ENCODE results near the gene HERC2.
"Not testable (repeated sequence)": the region's sequence is repeated elsewhere in the genome, so short reads cannot be mapped to it uniquely, and the experiment has no call there.

The HERC2 gene

DNA sequence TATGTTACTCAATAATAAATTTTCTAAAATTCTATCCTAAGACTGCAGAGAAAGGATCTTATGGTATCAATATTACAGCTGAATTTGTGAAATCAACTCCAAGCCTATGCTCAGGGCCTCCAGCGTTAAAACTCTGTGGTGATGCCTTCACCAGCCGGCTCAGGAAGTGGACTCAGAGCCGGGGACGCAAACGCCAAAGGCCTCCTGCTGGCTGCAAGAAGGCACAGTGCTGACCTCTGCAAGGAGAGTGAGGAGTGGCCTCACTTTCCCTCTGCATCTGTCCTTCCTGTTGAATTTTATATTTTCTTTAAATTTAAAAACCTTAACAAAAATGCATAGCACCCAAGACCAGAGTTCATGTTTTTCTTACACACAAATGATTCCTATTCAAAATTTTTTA is 48.5 kb downstream of the HERC2 start:
- DNase-seq = no peak

DNA sequence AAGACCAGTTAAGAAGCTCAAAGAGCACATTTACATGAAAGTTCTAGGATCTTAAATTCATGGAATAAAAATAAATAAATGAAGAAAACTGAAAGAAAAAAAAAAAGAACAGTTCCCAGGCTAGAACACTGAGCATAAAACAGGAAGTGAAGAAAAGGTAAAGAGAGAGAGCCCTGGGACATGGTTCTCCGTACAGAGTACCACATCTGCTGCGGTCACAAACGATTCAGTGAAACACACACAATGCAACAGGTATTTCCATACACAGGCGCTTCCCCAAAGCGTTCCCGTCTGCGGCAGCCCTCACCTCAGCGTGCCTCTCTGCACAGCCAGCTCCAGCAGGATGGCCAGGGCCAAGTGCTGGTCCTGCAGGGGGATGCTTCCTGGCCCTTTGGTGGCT is 49.4 kb downstream of the HERC2 start:
- no peak for DNase-seq

DNA sequence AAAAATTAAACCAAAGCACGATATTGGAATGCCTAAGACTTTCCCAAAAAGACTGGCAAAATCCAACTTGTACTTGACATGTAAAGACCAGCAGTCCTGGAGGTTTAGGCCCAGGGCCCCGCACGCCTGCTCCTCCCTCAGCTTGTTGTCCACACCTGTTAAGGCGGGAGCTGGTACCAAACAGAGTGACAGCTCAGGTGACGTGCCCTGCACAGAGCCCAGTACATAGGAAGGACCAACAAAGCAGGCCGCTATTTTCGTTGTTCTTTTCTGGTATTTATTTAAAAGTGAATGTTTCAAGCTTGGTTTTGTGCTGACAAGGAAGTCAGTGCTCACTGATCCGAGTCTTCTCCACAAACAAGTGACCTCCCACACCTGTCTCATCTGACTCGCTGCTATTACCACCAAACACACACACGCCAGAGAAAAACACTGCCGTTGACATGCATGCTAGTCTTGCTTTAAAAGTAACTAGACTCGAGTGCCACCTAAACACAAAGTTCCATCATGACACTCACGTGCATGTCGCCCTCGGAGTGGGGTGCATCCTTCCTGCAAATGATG is 50.2 kb downstream of the HERC2 start:
- no peak for DNase-seq

DNA sequence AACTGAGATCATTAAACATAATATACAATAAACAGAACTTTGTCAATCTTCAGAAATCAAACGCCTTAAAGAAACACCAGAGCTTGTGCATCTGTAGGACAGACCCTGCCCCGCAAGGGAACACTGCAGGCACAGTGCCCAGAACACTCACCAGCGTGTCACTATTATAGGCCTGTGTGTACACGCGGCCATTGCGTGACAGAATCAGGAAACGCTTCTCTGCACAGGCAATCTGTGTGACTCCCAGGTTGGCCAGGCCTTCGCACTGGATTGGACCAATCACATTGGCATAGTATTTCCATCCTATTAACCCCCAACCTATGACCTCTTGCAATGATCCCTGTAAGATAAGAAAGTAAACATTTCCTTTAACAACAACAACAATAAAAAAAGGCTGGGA is 52.9 kb downstream of the HERC2 start:
- no peak for DNase-seq

DNA sequence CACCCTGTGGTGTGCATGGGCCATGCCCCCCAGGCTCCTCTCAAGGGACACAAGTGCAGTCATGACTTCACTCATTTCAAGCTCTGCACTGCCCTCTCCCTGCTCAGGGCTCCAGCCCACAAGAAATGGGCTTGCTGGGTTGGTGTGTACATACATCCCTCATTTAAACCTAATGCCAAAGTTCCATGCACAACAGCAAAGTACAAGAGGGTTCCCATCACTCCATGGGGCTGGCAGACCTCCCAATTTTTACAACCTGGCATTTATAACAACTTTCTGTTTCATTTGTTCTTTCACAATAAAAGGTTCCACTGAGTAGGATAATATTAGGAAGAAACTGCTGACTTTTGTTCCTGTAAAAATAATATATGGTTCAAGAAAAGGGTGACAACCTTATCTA is 54.3 kb downstream of the HERC2 start:
- no peak for DNase-seq

DNA sequence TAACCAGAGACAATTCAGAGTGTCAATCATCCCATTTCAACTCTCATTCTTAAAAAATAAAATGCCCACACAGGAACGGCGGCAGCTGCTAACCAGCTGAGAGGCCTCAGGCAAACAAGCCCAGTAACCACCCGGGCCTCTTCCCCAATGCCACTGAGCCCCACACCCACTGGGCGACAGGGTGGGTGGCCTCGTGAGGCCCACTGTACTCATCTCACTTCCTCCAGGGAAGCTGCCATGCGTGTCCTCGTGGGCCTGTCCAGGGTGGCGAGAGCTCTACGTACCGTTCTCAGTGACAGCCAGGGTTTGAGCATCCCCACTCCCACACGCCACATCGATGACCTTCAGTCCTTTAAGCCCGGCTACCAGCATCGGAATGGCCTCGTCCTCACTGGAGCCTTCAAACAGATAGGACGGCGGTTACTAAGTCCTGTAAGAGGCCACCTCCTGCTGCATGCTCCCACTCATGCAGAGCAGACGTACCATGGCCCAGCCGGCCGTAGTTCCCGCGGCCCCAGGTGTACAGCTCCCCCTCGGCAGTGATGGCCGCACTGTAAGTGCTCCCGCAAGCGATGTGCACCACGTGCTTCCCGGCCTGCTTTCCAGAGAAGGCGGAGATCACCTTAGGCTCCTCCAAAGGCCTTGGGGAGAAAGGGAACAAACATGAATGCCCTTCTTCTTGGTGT is 56.5 kb downstream of the HERC2 start:
- DNase-seq = no peak

DNA sequence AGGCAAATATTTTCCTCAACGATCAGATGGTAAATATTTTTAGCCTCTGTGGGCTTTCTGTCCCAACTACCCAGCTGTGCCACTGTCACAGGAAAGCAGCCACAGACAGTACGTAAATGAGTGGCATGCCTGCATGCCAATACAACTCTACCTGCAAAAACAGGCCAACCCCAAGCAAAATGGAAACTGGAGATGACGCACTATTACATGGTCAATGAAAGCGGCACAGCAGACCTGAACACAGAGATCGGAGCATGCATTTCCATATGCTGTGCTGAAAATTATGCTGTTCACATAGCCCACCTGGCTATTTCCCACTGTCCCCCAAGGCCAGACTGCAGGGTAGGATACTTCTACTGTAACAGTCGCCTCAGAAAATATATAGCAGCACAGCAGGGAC is 57.8 kb downstream of the HERC2 start:
- DNase-seq = no peak

DNA sequence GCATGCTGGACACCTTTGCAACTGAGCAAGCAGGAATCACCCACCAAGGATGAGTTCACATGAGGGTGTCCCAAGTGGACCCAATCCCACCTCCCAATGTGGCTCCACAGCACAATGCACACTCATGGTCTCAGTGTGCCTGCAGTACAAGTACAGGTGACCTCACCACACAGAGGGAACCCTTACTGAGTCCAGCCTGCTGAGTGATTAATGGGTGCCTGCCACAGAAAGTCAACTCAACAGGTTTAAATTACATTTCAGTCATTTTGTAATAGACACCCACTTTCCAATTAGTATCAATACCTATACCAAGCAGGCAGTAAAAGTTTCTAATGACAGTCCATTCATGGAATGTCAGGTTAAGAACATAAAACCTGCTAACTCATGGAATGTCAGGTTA is 59.5 kb downstream of the HERC2 start:
- no peak for DNase-seq

DNA sequence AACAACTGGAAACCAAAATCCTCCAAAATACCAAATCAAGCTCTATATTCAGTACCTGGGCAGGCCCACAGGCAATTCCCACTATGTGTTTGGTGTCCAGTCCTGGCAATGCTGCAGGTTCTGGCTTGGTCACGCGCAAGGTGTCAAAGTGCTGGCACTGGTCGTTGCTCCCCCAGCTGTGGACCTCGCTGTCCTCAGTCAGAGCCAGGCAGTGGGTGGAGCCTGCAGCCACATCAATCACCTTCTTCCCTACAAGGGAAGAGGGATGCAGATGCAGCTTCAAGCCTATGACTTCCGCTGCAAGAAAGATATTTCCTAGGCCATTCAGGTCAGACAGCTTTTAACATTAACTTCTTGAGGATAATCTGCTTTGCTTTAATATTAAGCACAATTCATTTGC is 61.3 kb downstream of the HERC2 start:
- DNase-seq = no peak

DNA sequence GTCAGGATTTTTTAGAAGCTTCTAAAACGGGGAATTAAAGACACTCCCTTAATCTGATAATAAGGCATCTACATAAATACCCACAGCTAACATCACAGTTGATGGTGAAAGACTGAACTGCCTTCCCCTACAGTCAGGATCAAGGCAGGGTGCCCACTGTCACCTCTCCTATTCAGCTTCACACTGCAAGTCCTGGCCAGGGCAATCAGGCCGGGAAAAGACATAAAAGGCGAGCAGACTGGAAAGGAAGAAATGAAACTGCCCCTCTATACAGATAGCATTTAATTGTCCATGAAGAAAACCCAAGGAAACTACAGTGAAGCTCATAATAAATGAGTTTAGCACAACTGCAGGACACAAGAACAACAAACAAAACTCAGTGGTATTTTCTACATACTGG is 61.7 kb downstream of the HERC2 start:
- DNase-seq = no peak

DNA sequence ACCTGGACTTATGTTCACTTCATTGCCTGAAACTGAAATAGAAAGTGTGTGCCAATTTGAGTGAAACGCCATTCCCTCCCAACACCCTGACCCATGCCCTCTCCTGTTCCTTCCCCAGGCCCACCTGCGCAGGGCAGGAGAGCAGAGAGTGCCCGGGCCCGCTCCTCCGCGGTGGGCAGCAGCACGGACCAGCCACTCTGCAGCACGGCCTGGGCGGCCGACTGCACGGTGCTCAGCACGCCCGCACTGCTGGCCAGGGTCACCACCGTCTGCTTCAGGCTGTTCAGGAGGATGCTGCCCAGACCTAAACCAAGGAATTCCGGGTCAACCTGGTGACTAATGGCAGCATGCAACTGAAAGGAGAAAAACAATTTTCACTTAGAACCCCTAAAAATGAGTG is 66.0 kb downstream of the HERC2 start:
- no peak for DNase-seq

DNA sequence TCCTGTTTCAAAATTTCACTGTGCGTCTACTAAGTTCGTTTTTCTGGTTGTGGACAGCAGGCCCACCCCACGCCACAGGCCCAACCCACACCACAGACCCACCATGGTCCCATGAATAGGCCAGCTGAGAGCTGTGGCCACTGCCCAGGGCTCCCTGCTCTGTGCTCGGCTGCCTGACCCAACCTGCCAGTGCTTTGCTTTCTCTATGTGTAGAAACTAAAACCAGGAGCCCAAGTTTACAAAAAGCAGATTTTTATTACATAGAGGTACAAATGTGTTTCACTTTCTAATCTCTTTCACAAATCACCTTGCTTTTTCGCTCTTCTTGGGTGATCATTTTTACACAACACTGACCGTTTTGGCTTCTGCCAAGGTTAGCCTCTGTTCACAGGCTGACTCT is 69.1 kb downstream of the HERC2 start:
- DNase-seq = no peak

DNA sequence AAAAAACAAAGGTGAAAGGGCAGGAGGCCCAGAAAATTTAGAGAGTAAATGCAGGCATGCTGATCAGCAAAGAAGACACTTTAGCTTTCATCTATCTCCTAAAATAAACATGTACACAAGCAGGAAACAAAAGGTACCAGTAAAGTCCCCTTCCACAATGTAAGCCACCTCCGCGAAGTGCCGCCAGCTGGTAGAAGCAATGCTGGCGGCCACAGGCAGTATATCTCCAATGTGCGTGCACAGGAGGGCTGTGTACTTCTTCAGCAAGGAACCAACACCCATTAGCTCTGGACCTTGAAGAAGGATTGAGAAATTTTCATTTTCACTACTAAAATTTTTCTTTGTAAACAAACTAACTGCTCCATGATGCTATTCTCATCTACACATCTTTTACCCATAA is 75.4 kb downstream of the HERC2 start:
- DNase-seq = no peak

DNA sequence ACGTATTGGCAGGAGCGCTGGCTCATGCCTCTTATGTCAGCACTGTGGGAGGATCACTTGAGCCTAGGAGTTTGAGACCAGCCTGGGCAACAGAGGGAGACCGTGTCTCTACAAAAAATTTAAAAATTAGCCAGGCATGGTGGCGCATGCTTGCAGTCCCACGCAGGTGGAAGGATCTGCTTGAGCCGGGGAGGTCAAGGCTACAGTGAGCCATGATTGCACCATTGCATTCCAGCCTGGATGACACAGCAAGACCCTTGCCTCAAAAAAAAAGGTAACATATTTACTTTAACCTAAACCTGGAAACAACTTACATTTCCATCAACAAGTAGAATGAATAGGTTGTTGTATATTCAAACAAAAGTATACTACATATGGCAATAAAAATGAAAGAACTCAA is 78.1 kb downstream of the HERC2 start:
- DNase-seq = no peak

DNA sequence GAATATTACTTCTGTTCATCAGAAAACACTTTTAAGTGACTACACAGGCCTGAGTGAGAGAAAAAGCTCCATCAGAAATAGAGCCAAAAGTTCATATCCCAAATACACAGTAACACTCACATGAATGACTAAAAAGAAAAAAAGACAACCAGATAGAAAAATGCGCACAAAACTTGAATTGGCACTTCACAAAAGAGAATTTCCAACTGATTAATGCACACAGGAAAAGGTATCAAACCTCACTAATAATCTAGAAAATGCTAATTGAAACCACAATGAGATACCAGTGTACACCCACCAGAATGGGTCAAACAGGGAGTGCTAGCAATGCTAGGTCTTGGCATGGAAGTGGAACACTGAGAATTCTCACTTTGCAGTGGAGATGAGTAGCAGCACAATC is 78.6 kb downstream of the HERC2 start:
- DNase-seq = no peak

DNA sequence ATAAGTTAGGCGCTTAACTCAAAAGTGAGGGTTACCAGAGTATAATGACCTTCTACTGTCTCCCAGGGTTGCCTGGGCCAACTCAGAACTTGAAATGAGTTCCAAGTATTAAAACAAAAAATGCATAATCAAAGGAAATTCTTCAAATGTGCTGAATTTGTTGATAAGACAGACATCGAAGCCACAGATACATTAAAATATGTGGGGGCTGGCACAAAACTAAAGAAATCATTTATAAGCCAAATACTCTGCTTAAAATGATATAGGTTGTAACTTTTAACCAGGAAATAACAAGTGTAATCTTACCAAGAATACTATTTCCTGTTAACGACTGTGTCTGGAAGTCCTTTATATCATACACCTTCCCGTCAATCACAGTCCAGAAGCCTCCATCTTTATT is 83.7 kb downstream of the HERC2 start:
- not testable (repeated sequence) for DNase-seq

DNA sequence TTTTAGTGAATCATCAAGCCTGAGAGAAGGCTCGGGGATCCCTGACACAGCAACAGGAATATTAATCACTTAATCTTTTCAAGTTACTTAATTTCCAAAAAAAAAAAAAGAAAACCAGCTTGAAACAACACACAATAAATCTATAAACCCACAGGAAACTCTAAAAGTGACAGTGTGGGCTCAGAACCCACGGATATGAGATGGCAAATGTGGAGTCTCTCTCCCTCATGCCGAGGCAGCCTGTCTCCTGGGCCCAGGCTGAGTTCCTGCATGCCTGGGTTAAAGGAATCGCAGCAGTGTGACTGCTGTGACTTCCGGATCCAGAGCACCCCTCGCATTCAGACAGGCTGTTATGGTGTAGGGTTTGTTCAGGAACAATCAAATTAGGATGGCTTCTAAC is 90.2 kb downstream of the HERC2 start:
- not testable (repeated sequence) for DNase-seq

DNA sequence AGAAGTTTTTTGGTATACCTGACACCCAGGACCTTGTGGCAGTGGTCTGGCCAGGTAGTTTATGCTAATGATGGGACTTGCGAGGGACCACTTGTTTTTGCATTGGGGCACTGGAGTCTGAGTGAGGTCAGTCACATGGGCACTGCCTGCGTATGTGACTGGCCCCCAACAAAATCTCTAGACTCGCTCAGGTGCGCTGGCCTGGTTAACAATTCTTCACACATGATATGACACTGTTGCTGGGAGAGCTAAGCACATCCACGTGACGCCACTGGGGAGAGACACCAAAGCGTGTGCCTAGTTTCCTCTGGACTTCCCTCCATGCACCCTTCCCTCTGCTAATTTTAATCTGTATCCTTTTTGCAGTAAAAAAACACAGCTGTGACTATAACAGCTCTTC is 90.6 kb downstream of the HERC2 start:
- not testable (repeated sequence) for DNase-seq

DNA sequence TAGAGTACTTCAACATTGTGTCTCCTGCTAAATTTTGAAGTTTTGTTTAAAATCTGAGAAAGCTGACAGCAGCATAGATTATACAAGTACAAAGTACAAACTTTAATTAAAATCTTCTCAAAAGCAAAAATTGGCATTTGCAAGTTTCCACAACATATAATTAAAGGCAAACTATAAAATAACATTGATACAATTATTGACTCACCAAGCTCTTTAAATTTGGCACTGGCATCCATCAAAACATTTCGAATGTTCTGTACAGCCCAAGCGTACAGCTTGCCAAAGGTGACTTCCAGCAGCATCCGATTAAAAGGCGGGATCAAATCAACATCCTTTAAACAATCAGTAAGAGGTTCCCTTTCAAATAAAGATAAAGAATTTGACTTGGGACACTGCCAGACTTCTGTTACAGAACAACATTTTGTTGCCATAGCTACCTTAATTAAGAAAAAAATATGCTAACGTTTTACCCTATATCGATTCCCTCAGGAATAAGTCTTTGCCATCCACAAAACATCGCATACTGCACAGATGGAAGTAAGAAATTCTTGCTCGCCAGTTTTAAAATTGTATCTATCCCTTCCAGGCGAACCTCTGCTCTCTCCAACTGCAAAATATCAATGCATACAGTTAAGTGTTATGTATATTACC is 92.9 kb downstream of the HERC2 start:
- not testable (repeated sequence) for DNase-seq

DNA sequence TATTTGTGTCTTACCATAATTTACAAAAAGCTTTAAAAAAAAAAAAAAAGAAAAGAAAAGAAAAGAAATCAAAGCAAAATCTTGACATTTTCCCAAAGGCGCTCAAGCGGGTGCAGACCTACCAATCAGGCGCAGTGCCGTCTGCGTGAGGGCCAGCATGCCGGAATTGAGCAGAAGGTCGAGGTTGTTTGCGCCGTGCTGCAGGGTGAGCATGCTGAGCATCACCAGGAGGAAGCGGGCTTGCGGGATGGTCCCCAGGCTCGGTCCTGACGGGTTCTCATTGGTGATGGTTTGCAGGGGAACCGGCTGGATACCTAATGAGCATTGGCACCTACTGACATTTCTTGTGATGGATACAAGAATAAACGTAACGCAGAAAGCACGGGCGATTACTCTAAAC is 93.9 kb downstream of the HERC2 start:
- no peak for DNase-seq

DNA sequence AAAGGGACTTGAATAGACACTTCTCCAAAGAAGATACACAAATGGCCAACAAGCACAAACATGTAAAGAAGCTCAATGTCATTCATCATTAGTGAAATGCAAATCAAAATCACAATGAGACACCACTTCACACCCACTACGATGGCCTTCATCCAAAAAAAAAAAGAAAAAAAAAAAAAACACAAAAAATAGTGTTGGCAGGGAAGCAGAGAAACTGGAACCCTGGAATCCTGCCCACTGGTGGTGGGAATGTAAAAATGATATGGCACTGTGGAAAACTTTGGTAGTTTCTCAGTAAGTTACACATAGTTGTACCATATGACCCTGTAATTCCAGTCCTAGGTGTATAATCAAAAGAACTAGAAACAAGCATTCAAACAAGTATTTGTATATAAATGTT is 94.7 kb downstream of the HERC2 start:
- DNase-seq = not testable (repeated sequence)

DNA sequence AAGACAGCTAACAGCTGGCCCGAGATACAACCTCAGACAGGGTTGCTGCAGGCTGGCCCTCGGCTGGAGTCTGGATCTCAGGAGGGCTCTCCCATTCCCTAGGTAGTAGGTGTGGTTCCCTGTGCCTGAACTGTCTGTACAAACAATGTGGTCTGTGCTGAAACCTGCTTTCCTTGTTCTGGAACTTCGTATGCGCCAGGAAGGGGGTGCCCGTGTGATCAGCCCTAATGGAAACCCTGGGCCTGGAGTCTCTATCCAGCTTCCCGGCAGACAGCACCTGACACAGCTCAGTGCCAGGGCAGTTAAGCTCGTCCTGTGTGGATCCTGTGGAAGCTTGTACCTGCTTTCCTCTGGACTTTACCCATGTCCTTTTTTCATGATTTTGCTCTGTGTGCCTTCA is 99.4 kb downstream of the HERC2 start:
- DNase-seq = not testable (repeated sequence)

DNA sequence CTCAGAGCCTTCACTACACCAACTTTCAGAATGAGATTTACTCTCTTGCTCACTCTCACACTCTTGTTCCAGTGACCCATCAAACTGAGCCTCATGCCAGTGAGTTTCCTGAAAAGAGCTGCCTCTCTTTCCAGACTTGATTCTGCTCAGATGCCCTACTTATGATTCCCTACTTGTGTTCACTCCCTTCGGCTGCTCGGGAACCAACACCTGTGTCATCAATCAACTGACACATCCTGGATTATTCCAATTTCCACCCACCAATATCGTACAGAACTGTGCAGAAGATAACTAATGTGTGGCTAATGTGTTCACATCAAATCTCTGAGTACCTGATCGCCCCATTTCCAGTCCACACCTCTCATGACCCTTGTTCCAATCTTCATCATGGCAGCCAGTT is 100.3 kb downstream of the HERC2 start:
- not testable (repeated sequence) for DNase-seq

DNA sequence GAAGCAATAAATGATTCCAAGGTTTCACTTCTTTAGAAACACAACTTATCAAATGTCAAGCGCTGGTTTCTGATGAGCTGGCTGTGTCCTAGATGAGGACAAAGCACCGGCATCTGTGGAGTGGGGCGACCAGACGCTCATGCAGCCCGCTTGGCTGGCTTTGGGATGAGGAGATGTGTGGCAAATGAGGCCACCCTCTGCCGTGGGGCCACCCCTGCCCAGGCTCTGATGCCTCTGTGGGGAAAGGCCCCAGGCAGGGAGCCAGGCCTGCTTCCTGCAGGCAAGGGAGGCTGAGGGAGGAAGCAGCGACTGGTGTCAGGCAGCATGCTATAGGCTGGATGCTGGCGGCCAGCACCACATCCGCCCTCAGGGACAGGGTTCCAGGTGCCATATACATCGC is 102.9 kb downstream of the HERC2 start:
- DNase-seq = no peak

Data from left hindlimb (tissue), 1 donor.